Gastrocnemius medialis (tissue), 4 donors: ENCODE measurements around the gene NR3C2.

ENCODE experiments used
- POLR2A ChIP-seq, 2 donors: fragments of 450-650 bp; IDR thresholded peaks; one replicate each; pipeline ENCODE4 v1.6.1; 2017; ENCODE audit warnings: antibody characterized with exemption in 2 of 2, mild to moderate bottlenecking in 2 of 2, moderate library complexity in 2 of 2
- TF ChIP-seq, protein P1 (sequence below), 5 experiments: fragments of 450-650 bp in 3 of 5; fragments of 200-600 bp in 2 of 5; sonication (generic) in 2 of 5; IDR thresholded peaks in 4 of 5; conservative IDR thresholded peaks in 1 of 5; 1 replicate in 4 of 5; 2 replicates in 1 of 5; pipeline ENCODE4 v1.5.1; 2016 to 2019; ENCODE audit warnings: antibody characterized with exemption in 5 of 5, mild to moderate bottlenecking in 3 of 5, moderate library complexity in 3 of 5

GRCh38 chr4:148275266-148275665 is 166.9 kb downstream of the NR3C2 start:
- TF ChIP-seq, protein P1, sequence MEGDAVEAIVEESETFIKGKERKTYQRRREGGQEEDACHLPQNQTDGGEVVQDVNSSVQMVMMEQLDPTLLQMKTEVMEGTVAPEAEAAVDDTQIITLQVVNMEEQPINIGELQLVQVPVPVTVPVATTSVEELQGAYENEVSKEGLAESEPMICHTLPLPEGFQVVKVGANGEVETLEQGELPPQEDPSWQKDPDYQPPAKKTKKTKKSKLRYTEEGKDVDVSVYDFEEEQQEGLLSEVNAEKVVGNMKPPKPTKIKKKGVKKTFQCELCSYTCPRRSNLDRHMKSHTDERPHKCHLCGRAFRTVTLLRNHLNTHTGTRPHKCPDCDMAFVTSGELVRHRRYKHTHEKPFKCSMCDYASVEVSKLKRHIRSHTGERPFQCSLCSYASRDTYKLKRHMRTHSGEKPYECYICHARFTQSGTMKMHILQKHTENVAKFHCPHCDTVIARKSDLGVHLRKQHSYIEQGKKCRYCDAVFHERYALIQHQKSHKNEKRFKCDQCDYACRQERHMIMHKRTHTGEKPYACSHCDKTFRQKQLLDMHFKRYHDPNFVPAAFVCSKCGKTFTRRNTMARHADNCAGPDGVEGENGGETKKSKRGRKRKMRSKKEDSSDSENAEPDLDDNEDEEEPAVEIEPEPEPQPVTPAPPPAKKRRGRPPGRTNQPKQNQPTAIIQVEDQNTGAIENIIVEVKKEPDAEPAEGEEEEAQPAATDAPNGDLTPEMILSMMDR (IDR thresholded peaks at IDR 0.05 in 4 of 5, conservative IDR thresholded peaks at IDR 0.05 in 1 of 5) = no peak
- no peak for TF ChIP-seq POLR2A (IDR thresholded peaks at IDR 0.05)
